ENCODE measurements around the gene MRPS18A. TPM values are rescaled to one million over a fixed set of nuclear protein-coding genes. Genes with fewer than 3 reads are reported as not detected.
A peak's percentile ranks its signal among the peaks of the same experiment; 100 is the strongest.

Gene MRPS18A
- total RNA-seq, 2 donors from 2014 or later, result 60.1 to 69.7 TPM

- H3K27me3 Mint-ChIP-seq (ENCODE audit: low read depth), result no peaks in the 10 kb centered on the region
- DNase-seq, result peak; percentile 87 to 89
- H3K4me1 Mint-ChIP-seq (ENCODE audit: low read depth), result peaks cover 46% of the 10 kb centered on the region
- peak overlapping the region; percentile 89 for H3K27ac Mint-ChIP-seq
- H3K9me3 Mint-ChIP-seq, result peaks cover 0 to 5% of the 10 kb centered on the region in 2 donors
- peak overlapping the region; percentile 63 to 71 for H3K4me3 Mint-ChIP-seq
- peak; percentile 84 for ATAC-seq (replicated peaks in 1 of 2)
- H3K36me3 Mint-ChIP-seq (ENCODE audit: insufficient read depth in 2 of 2), result peaks cover 2% of the 10 kb centered on the region in 2 donors
These were observed 37.5 kb upstream of the MRPS18A start for GRCh38 chr6:43724914-43725642.

GRCh38 chr6:43724354-43724753, 36.8 kb upstream of the MRPS18A start:
- DNase-seq, result peak in 1 of 2 donors; percentile 8
- Mint-ChIP-seq H3K4me1 (ENCODE audit: low read depth) (peaks cover 46% of the 10 kb centered on the region), H3K9me3 (peaks cover 0 to 5% of the 10 kb centered on the region in 2 donors), H3K27me3 (ENCODE audit: low read depth) (no peaks in the 10 kb centered on the region), H3K4me3 (peak overlapping the region; percentile 63 to 71), H3K36me3 (ENCODE audit: insufficient read depth in 2 of 2) (peaks cover 0 to 2% of the 10 kb centered on the region in 2 donors), H3K27ac (no peak overlapping the region)
- ATAC-seq (replicated peaks in 1 of 2), result peak in 1 of 2 donors; percentile 1

GRCh38 chr6:43723737-43724295, 36.2 kb upstream of the MRPS18A start:
- ATAC-seq (replicated peaks in 1 of 2) (peak; percentile 64 to 72), DNase-seq (peak; percentile 81 to 83)
- Mint-ChIP-seq H3K4me3 (peak overlapping the region in 1 of 2 donors; percentile 71), H3K9me3 (peaks cover 0 to 4% of the 10 kb centered on the region in 2 donors), H3K27me3 (ENCODE audit: low read depth) (no peaks in the 10 kb centered on the region), H3K27ac (no peak overlapping the region), H3K4me1 (ENCODE audit: low read depth) (peaks cover 46% of the 10 kb centered on the region), H3K36me3 (ENCODE audit: insufficient read depth in 2 of 2) (no peaks in the 10 kb centered on the region)

- Mint-ChIP-seq H3K9me3 (peaks cover 0 to 2% of the 10 kb centered on the region in 2 donors), H3K27ac (no peak overlapping the region), H3K36me3 (ENCODE audit: insufficient read depth in 2 of 2) (no peaks in the 10 kb centered on the region), H3K27me3 (ENCODE audit: low read depth) (no peaks in the 10 kb centered on the region), H3K4me1 (ENCODE audit: low read depth) (peaks cover 46% of the 10 kb centered on the region), H3K4me3 (no peak overlapping the region)
- ATAC-seq (replicated peaks in 1 of 2), result no peak
- DNase-seq, result no peak
These were observed 35.4 kb upstream of the MRPS18A start for GRCh38 chr6:43722920-43723545.

GRCh38 chr6:43720999-43721398, 33.4 kb upstream of the MRPS18A start:
- ATAC-seq (replicated peaks in 1 of 2), result no peak
- DNase-seq, result no peak
- Mint-ChIP-seq H3K27ac (no peak overlapping the region), H3K4me1 (ENCODE audit: low read depth) (peaks cover 30% of the 10 kb centered on the region), H3K27me3 (ENCODE audit: low read depth) (no peaks in the 10 kb centered on the region), H3K36me3 (ENCODE audit: insufficient read depth in 2 of 2) (no peaks in the 10 kb centered on the region), H3K9me3 (no peaks in the 10 kb centered on the region), H3K4me3 (no peak overlapping the region)

- ATAC-seq (replicated peaks in 1 of 2) (no peak), DNase-seq (no peak)
- H3K36me3 Mint-ChIP-seq (ENCODE audit: insufficient read depth in 2 of 2), result no peaks in the 10 kb centered on the region
- no peaks in the 10 kb centered on the region for H3K27me3 Mint-ChIP-seq (ENCODE audit: low read depth)
- H3K9me3 Mint-ChIP-seq, result no peaks in the 10 kb centered on the region
- H3K4me3 Mint-ChIP-seq, result no peak overlapping the region
- peaks cover 15% of the 10 kb centered on the region for H3K4me1 Mint-ChIP-seq (ENCODE audit: low read depth)
- no peak overlapping the region for H3K27ac Mint-ChIP-seq
These were observed 31.9 kb upstream of the MRPS18A start for GRCh38 chr6:43719511-43719910.

GRCh38 chr6:43718387-43719105, 31.0 kb upstream of the MRPS18A start:
- H3K27me3 Mint-ChIP-seq (ENCODE audit: low read depth), result peaks cover 4% of the 10 kb centered on the region
- no peak overlapping the region for H3K27ac Mint-ChIP-seq
- ATAC-seq (replicated peaks in 1 of 2) (no peak), DNase-seq (no peak)
- H3K36me3 Mint-ChIP-seq (ENCODE audit: insufficient read depth in 2 of 2), result no peaks in the 10 kb centered on the region
- no peaks in the 10 kb centered on the region for H3K9me3 Mint-ChIP-seq
- no peak overlapping the region for H3K4me3 Mint-ChIP-seq
- peaks cover 5% of the 10 kb centered on the region for H3K4me1 Mint-ChIP-seq (ENCODE audit: low read depth)

- Mint-ChIP-seq H3K4me1 (ENCODE audit: low read depth) (no peaks in the 10 kb centered on the region), H3K9me3 (no peaks in the 10 kb centered on the region), H3K27ac (no peak overlapping the region)
These were observed 30.2 kb upstream of the MRPS18A start for GRCh38 chr6:43717822-43718221.

GRCh38 chr6:43717389-43717788, 29.8 kb upstream of the MRPS18A start:
- no peak overlapping the region for H3K27ac Mint-ChIP-seq
- DNase-seq (no peak), ATAC-seq (replicated peaks in 1 of 2) (no peak)
- H3K4me3 Mint-ChIP-seq, result no peak overlapping the region
- no peaks in the 10 kb centered on the region for H3K9me3 Mint-ChIP-seq
- H3K36me3 Mint-ChIP-seq (ENCODE audit: insufficient read depth in 2 of 2), result no peaks in the 10 kb centered on the region
- peaks cover 4% of the 10 kb centered on the region for H3K27me3 Mint-ChIP-seq (ENCODE audit: low read depth)
- H3K4me1 Mint-ChIP-seq (ENCODE audit: low read depth), result no peaks in the 10 kb centered on the region

More at GRCh38 chr6:43717822-43718221, 30.2 kb upstream of the MRPS18A start:
- DNase-seq (no peak), ATAC-seq (replicated peaks in 1 of 2) (no peak)
- Mint-ChIP-seq H3K36me3 (ENCODE audit: insufficient read depth in 2 of 2) (no peaks in the 10 kb centered on the region), H3K4me3 (no peak overlapping the region), H3K27me3 (ENCODE audit: low read depth) (peaks cover 4% of the 10 kb centered on the region)

GRCh38 chr6:43716099-43716498, 28.5 kb upstream of the MRPS18A start:
- H3K36me3 Mint-ChIP-seq (ENCODE audit: insufficient read depth in 2 of 2), result no peaks in the 10 kb centered on the region
- peaks cover 14% of the 10 kb centered on the region for H3K27me3 Mint-ChIP-seq (ENCODE audit: low read depth)
- H3K4me3 Mint-ChIP-seq, result no peak overlapping the region
- H3K27ac Mint-ChIP-seq, result no peak overlapping the region
- DNase-seq (no peak), ATAC-seq (replicated peaks in 1 of 2) (no peak)
- H3K4me1 Mint-ChIP-seq (ENCODE audit: low read depth), result no peaks in the 10 kb centered on the region
- no peaks in the 10 kb centered on the region for H3K9me3 Mint-ChIP-seq

GRCh38 chr6:43715056-43715788, 27.6 kb upstream of the MRPS18A start:
- Mint-ChIP-seq H3K4me1 (ENCODE audit: low read depth) (peaks cover under 1% of the 10 kb centered on the region), H3K27ac (no peak overlapping the region), H3K36me3 (ENCODE audit: insufficient read depth in 2 of 2) (no peaks in the 10 kb centered on the region), H3K9me3 (no peaks in the 10 kb centered on the region), H3K27me3 (ENCODE audit: low read depth) (peaks cover 19% of the 10 kb centered on the region), H3K4me3 (no peak overlapping the region)
- ATAC-seq (replicated peaks in 1 of 2), result no peak
- DNase-seq, result no peak

- no peaks in the 10 kb centered on the region for H3K36me3 Mint-ChIP-seq (ENCODE audit: insufficient read depth in 2 of 2)
- peaks cover 8% of the 10 kb centered on the region for H3K4me1 Mint-ChIP-seq (ENCODE audit: low read depth)
- no peak overlapping the region for H3K4me3 Mint-ChIP-seq
- DNase-seq (no peak), ATAC-seq (replicated peaks in 1 of 2) (no peak)
- H3K27ac Mint-ChIP-seq, result no peak overlapping the region
- no peaks in the 10 kb centered on the region for H3K9me3 Mint-ChIP-seq
- peaks cover 19% of the 10 kb centered on the region for H3K27me3 Mint-ChIP-seq (ENCODE audit: low read depth)
These were observed 26.9 kb upstream of the MRPS18A start for GRCh38 chr6:43714311-43715055.

Measured in activated T-cell treated with anti-CD3 and anti-CD28 coated beads, Interleukin-2, amount 50 U/mL, for 72 hours (primary cell).